ENCODE results near the gene ANKMY2.
"Not testable (repeated sequence)": the region's sequence is repeated elsewhere in the genome, so short reads cannot be mapped to it uniquely, and the experiment has no call there.

The ANKMY2 gene

GRCh38 chr7:16616542-16616941 is 29.0 kb downstream of the ANKMY2 start:
- DNase-seq: no peak

GRCh38 chr7:16616122-16616521 is 29.4 kb downstream of the ANKMY2 start:
- DNase-seq: no peak

GRCh38 chr7:16615228-16615627 is 30.3 kb downstream of the ANKMY2 start:
- no peak for DNase-seq

- no peak for DNase-seq
These were observed 33.8 kb downstream of the ANKMY2 start for GRCh38 chr7:16611711-16612110.

- no peak for DNase-seq
These were observed 35.6 kb downstream of the ANKMY2 start for GRCh38 chr7:16609842-16610450.

DNA sequence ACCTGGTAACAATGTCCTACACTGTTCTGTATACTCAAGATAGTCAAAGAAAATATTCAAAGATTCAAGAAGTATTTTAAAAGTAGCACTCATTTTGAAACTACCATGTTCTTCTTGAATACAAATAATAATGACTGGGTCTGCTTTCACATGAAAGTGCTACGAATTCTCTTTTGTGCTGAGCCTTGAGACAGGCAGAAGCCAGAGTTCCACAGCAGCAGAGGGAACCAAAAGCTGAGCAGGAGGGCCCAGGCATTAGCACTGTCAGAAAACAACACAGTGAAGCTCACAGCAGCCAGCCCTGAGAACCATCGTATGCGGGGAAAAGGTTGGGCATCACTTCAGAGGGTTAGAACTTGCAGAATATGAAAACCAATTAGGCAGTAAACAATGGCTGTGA is 38.9 kb downstream of the ANKMY2 start:
- no peak for DNase-seq

DNA sequence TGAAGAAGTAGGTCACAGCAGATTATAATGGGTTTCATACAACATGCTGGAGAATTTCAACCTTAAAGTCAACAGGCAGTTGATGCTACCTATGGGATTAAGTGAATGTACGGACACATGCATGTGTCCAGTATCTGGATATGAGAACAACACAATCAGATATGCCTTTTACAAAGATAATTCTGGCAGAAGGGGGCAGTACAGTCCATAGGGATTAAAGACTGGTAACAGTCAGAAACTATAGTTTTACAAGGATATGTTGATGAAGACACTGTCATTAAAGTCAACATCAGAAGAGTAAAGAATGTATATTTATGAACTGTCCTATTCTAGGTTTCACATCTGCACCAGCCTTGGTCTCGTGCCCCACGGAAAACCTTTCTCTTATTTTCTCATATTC is 41.5 kb downstream of the ANKMY2 start:
- peak in 1 of 2 donors; percentile 20 for DNase-seq

GRCh38 chr7:16603633-16604032 is 41.9 kb downstream of the ANKMY2 start:
- no peak for DNase-seq

GRCh38 chr7:16599860-16600259 is 45.7 kb downstream of the ANKMY2 start:
- DNase-seq: no peak

GRCh38 chr7:16598015-16598414 is 47.5 kb downstream of the ANKMY2 start:
- no peak for DNase-seq

DNA sequence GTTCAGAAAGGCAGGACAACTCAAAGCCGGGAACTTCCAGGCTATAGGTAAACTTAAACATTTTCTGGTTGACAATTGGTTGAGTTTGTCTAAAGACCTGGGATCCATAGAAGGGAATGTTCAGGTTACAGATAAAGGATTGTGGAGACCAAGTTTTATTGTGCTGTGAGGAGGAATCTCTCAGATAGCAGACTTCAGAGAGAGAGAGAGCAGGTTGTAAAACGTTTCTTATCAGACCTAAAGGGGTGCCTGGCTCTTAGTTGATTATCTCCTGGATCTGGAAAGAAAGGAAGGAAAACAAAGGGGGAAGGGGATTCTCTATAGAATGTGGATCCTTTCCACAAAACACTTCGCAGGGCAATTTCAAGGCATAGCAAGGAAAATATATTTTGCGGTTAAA is 50.0 kb downstream of the ANKMY2 start:
- not testable (repeated sequence) for DNase-seq

DNA sequence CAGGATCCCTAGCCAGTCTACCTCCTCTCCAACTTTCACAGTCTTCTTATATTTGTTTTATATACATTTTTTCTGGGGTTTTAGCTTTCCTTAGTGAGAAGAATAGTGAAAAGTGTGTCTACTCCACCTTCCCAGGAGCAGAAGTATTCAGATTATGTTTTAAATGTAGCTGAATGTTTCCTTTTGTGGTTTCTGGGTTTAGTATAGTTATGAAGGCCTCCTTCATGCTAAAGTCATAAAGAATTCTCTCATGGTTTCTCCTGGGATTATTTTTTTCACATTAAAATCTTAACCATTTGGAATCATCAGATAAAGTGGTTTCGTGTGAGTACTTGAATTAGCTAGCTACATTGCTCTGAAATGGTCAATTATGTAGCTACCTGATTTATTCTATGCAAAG is 50.9 kb downstream of the ANKMY2 start:
- no peak for DNase-seq

DNA sequence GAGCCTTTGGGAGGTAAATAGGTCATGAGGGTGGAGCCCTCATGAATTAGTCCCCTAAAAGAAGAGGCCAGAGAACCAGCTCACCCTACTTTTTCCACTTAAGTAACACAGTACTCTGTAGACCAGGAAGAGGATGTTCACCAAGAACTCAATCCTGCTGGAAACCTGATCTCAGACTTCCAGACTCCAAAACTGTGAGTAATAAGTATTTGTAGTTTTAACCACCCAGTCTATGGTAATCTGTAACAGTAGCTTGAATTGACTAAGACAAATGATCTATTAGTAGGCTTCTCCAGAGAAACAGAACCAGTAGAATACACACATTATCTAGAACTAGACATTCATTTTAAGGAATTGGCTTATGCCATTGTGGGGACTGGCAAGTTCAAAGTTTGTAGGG is 51.5 kb downstream of the ANKMY2 start:
- no peak for DNase-seq

DNA sequence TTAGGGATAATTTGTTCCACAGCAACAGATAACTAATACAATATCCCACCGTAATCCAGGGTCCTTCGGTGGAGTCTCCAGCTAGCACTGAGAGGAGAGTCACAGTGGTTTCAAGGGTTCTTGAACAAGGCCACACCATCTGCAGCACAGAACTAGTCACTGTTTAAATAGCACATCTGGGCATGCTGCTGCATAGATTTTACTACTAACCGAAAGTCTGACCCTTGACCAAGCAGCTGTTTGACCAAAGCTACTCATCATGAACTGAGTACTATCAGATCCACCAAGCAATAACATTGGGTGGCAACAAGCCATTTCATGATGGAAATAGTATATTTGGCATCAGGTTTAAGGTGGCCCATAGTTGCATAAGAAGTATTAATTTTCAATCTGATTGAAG is 53.2 kb downstream of the ANKMY2 start:
- DNase-seq: no peak

- DNase-seq: no peak
These were observed 55.1 kb downstream of the ANKMY2 start for GRCh38 chr7:16590424-16590823.

GRCh38 chr7:16589881-16590280 is 55.7 kb downstream of the ANKMY2 start:
- no peak for DNase-seq

GRCh38 chr7:16587790-16588189 is 57.8 kb downstream of the ANKMY2 start:
- no peak for DNase-seq

- no peak for DNase-seq
These were observed 58.4 kb downstream of the ANKMY2 start for GRCh38 chr7:16587129-16587528.

DNA sequence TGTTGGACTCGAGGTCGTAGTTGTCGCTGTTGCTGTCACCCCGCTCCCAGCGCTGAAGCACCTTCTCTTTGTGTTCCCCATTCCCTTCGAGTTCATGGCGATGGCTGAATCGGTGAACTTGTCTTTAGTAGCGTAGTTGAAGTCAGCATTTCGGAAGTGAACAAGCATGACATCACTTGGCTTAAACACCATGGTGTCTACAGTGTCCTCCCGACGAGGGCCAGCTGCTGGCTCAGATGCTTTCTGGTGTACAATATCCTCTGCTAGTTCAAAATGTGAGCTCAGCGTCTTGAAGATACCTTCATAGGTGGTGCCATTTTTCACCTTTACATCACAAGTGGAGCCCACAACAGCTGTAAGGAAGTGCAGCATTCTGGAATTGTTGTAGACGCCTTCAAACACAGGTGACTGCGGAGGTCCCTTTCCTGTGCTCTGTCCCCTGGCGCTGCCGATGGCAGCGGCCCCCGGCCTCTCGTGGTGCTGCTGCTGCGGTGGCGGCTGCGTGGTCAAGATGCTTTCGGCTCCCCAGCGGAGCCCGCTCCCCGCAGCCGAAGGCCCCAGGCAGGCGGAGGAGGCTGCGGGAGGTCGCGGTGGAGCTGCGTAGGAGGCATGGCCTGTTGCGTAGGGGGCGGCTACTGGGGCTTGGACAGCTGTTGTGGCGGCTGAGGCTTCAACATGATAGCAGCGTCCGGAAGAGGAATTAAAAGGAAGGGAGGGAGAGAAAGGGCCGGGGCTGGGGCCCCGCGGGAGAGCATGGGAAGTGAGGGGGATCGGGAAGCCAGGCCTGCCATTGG is 59.3 kb downstream of the ANKMY2 start:
- DNase-seq: no peak

- no peak for DNase-seq
These were observed 60.0 kb downstream of the ANKMY2 start for GRCh38 chr7:16585540-16585939.

DNA sequence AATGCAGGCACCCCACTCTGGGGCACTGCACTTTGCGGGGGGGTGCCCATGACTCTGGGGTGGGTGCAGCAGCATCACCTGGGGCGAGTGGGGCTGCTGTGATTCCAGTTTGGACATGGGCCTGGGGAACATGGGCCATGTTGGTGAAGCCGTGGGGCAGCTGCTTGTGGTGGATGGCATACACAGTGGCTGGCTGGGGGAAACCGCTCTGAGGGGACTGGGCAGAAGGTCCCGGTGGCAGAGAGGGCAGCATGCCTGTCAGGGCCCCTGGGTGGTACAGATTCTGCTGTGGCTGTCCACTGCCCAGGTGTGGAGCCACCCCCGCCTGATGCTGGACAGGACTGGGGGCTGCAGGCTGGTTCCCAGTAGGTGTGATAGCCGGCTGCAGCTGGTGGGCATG is 61.7 kb downstream of the ANKMY2 start:
- DNase-seq: no peak

GRCh38 chr7:16581286-16581685 is 64.3 kb downstream of the ANKMY2 start:
- DNase-seq: no peak

- DNase-seq: no peak
These were observed 66.3 kb downstream of the ANKMY2 start for GRCh38 chr7:16579216-16579615.

DNA sequence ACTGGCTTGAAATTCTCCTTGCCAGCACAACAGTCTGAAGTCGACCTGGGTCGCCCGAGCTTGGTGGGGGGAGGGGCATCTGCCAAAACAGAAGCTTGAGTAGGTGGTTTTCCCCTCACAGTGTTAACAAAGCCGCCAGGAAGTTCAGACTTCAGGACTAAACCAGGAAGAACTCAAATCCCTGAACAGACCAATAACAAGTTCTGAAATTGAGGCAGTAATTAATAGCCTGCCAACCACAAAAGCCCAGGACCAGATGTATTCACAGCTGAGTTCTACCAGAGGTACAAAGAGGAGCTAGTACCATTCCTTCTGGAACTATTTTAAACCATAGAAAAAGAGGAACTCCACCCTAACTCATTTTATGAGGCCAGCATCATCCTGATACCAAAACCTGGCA is 73.6 kb downstream of the ANKMY2 start:
- DNase-seq: no peak
